ENCODE measurements around the gene BLOC1S6. TPM values are rescaled to one million over a fixed set of nuclear protein-coding genes. Genes with fewer than 3 reads are reported as not detected.

BLOC1S6 gene
- total RNA-seq, 1 donor from 2014 or later = 54.4 TPM

DNA sequence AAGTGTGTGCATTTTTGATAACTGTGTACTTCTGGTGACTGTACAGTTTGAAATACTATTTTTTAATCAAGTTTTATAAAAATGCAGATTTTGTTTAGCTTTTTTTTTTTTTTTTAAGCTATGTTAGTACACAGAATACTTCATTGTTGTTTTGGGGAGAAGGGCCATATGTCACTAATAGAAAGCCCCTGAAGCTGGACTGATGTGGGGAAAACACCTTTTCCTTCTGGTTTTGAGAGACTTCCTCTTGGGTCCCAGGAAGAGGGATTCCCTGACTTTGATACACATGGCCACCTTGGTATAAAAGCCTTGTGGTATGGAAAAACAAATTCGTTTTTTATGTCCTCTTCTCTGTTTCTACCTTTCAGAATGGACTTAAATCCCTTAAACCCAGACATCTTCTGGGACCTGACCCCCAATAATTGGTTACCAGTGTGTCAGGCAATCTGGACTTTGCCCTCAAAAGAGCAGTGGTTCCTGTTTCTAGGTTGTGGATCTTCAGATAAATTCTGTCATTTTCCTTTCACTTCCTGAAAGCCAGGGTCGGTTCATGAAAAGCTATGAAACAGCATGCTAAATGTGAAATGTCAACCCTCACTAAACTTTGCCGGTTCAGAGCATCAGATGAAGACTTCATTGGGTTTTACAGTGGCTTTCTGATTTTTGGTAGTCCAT is 31.1 kb upstream of the BLOC1S6 start:
- Mint-ChIP-seq H3K4me3 (no peak overlapping the region), H3K27me3 (ENCODE audit: low read depth) (peaks cover 56% of the 10 kb centered on the region), H3K36me3 (ENCODE audit: low read depth) (no peaks in the 10 kb centered on the region), H3K9me3 (no peaks in the 10 kb centered on the region), H3K4me1 (no peaks in the 10 kb centered on the region), H3K27ac (ENCODE audit: unreplicated experiment) (no peak overlapping the region)
- no peak for TF ChIP-seq CTCF (conservative IDR thresholded peaks at IDR 0.05)
- DNase-seq (ENCODE audit: low read depth, low spot score) = no peak

- Mint-ChIP-seq H3K27me3 (ENCODE audit: low read depth) (peaks cover 34% of the 10 kb centered on the region), H3K4me3 (no peak overlapping the region), H3K36me3 (ENCODE audit: low read depth) (no peaks in the 10 kb centered on the region), H3K9me3 (no peaks in the 10 kb centered on the region), H3K4me1 (no peaks in the 10 kb centered on the region), H3K27ac (ENCODE audit: unreplicated experiment) (no peak overlapping the region)
- TF ChIP-seq CTCF (conservative IDR thresholded peaks at IDR 0.05) = no peak
- DNase-seq (ENCODE audit: low read depth, low spot score) = no peak
These were observed 14.6 kb upstream of the BLOC1S6 start for GRCh38 chr15:45572617-45573016.

- Mint-ChIP-seq H3K4me1 (no peaks in the 10 kb centered on the region), H3K27ac (ENCODE audit: unreplicated experiment) (no peak overlapping the region), H3K27me3 (ENCODE audit: low read depth) (peaks cover 34% of the 10 kb centered on the region), H3K36me3 (ENCODE audit: low read depth) (no peaks in the 10 kb centered on the region), H3K9me3 (no peaks in the 10 kb centered on the region), H3K4me3 (no peak overlapping the region)
- peak; percentile 69 for DNase-seq (ENCODE audit: low read depth, low spot score)
- TF ChIP-seq CTCF (conservative IDR thresholded peaks at IDR 0.05) = peak; percentile 68
These were observed 13.1 kb upstream of the BLOC1S6 start for GRCh38 chr15:45573961-45574629.

GRCh38 chr15:45581919-45582318 is 5.3 kb upstream of the BLOC1S6 start:
- H3K27ac Mint-ChIP-seq (ENCODE audit: unreplicated experiment) = no peak overlapping the region
- H3K4me1 Mint-ChIP-seq = peaks cover 11% of the 10 kb centered on the region
- peak overlapping the region; percentile 44 for H3K4me3 Mint-ChIP-seq
- no peak for DNase-seq (ENCODE audit: low read depth, low spot score)
- no peaks in the 10 kb centered on the region for H3K9me3 Mint-ChIP-seq
- no peak for TF ChIP-seq CTCF (conservative IDR thresholded peaks at IDR 0.05)
- no peaks in the 10 kb centered on the region for H3K36me3 Mint-ChIP-seq (ENCODE audit: low read depth)
- peaks cover 3% of the 10 kb centered on the region for H3K27me3 Mint-ChIP-seq (ENCODE audit: low read depth)

DNA sequence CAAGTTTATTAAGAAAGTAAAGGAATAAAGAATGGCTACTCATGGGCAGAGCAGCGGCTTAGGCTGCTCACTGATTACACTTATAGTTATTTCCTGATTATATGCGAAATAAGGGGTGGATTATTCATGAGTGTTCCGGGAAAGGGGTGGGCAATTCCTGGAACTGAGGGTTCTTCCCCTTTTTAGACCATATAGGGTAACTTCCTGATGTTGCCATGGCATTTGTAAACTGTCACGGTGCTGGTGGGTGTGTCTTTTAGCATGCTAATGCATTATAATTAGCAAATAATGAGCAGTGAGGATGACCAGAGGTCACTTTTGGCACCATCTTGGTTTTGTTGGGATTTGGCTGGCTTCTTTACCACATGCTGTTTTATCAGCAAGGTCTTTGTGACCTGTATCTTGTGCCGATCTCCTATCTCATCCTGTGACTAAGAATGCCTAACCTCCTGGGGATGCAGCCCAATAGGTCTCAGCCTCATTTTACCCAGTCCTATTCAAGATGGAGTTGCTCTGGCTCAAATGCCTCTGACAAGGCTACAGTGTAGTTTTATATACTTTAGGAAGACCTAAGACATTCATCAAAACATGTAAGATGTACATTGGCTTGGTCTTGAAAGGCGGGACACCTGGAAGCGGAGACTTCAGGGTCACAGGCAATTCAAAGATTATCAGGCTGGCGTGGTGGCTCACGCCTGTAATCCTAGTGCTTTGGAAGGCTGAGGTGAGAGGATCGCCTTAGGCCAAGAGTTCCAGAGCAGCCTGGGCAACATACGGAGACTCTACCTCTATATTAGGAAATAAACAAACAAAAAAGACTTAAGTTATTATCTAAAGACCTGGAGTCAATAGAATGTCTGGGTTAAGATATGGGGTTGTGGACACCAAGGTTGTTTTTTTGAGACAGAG is 3.2 kb upstream of the BLOC1S6 start:
- no peak for DNase-seq (ENCODE audit: low read depth, low spot score)
- H3K9me3 Mint-ChIP-seq = no peaks in the 10 kb centered on the region
- no peak overlapping the region for H3K27ac Mint-ChIP-seq (ENCODE audit: unreplicated experiment)
- no peaks in the 10 kb centered on the region for H3K36me3 Mint-ChIP-seq (ENCODE audit: low read depth)
- peaks cover 23% of the 10 kb centered on the region for H3K4me1 Mint-ChIP-seq
- H3K27me3 Mint-ChIP-seq (ENCODE audit: low read depth) = peaks cover 3% of the 10 kb centered on the region
- H3K4me3 Mint-ChIP-seq = peak overlapping the region; percentile 52
- no peak for TF ChIP-seq CTCF (conservative IDR thresholded peaks at IDR 0.05)

All from neural crest cell (in vitro differentiated cells).